Esophagus muscularis mucosa (tissue), 4 donors: Measurements from ENCODE around the gene SUPT4H1. TPM values are rescaled to one million over a fixed set of nuclear protein-coding genes. Genes with fewer than 3 reads are reported as not detected.

Experiments
- DNase-seq: peaks from one replicate; pipeline ENCODE4 v3.0.0-alpha.2; 2017; ENCODE audit errors: extremely low spot score
- H3K27ac ChIP-seq, 4 donors: fragments of 200-600 bp; sonication (generic); replicated peaks in 1 of 4; 1 replicate in 3 of 4; 2 replicates in 1 of 4; pipeline ENCODE4 v1.5.1; 2016 to 2019; ENCODE audit warnings: mild to moderate bottlenecking in 1 of 4
- H3K27me3 ChIP-seq, 4 donors: fragments of 200-600 bp; sonication (generic); one replicate each; pipeline versions ENCODE4 v1.5.1 to v1.6.0; 2016 to 2019
- H3K36me3 ChIP-seq, 4 donors: fragments of 200-600 bp; sonication (generic); one replicate each; pipeline ENCODE4 v1.5.1; 2016 to 2019
- H3K4me1 ChIP-seq, 4 donors: fragments of 200-600 bp; sonication (generic); one replicate each; pipeline ENCODE4 v1.5.1; 2016 to 2019
- H3K4me3 ChIP-seq, 4 donors: fragments of 200-600 bp; sonication (generic); 1 replicate in 2 of 4; 2 replicates in 2 of 4; pipeline ENCODE4 v1.5.1; 2016 to 2019; ENCODE audit warnings: mild to moderate bottlenecking in 4 of 4, moderate library complexity in 1 of 4
- H3K9me3 ChIP-seq, 4 donors: fragments of 200-600 bp; sonication (generic); 1 replicate in 3 of 4; 2 replicates in 1 of 4; pipeline ENCODE4 v1.5.1; 2016 to 2019
- CTCF ChIP-seq, 3 experiments: fragments of 200-600 bp in 2 of 3; fragments of 450-650 bp in 1 of 3; sonication (generic) in 2 of 3; IDR thresholded peaks; one replicate each; pipeline ENCODE4 v1.5.1; 2017 to 2019; ENCODE audit warnings: antibody characterized with exemption in 3 of 3, mild to moderate bottlenecking in 2 of 3, moderate library complexity in 1 of 3
- EP300 ChIP-seq: sonication (generic); formaldehyde crosslinking; IDR thresholded peaks from one replicate; pipeline ENCODE4 v1.6.1; 2017; ENCODE audit warnings: antibody characterized with exemption
- POLR2A ChIP-seq: fragments of 450-650 bp; IDR thresholded peaks from one replicate; pipeline ENCODE4 v1.6.1; 2017; ENCODE audit warnings: antibody characterized with exemption, moderate library complexity, mild to moderate bottlenecking, low read depth
- POLR2AphosphoS5 ChIP-seq, 2 donors: sonication (generic); formaldehyde crosslinking; IDR thresholded peaks; one replicate each; pipeline ENCODE4 v1.6.1; 2017; ENCODE audit warnings: antibody characterized with exemption in 2 of 2
- WGBS: methylation state at CpG from one replicate; pipeline ENCODE4 v1.1.5; 2018; 5-methylcytosine and 5-hydroxymethylcytosine counted together
- intact Hi-C: fragments of 100-400 bp; cut with DNase I; formaldehyde crosslinking; loops from one replicate; pipeline ENCODE4 v1.15.1; 2023
- total RNA-seq, 4 donors: library from RNA; depleted of rRNA; stranded (reverse); fragments of >200 nt; gene quantifications; one replicate each; pipeline versions ENCODE4 v1.1.0 to v1.2.1, GENCODE V29; 2016

Gene SUPT4H1
- total RNA-seq, 4 donors from 2014 or later: 35.3 to 59.6 (median 47.0) TPM

- H3K4me3 ChIP-seq: no peak overlapping the region
- H3K27ac ChIP-seq: no peak overlapping the region
- peaks cover 59 to 77% (median 75%) of the 10 kb centered on the region in 4 donors for H3K36me3 ChIP-seq
- intact Hi-C loops: loop anchor here (10.0 kb wide), 1 partner anchor 333 kb away; no protein-coding TSS in a partner anchor
- H3K4me1 ChIP-seq: peaks cover 8 to 25% (median 18%) of the 10 kb centered on the region in 4 donors
- DNase-seq: no peak
- no peaks in the 10 kb centered on the region for H3K9me3 ChIP-seq
- TF ChIP-seq EP300 (no peak), CTCF (IDR thresholded peaks at IDR 0.05) (no peak), POLR2A (no peak), POLR2AphosphoS5 (IDR thresholded peaks at IDR 0.05) (no peak)
- no peaks in the 10 kb centered on the region for H3K27me3 ChIP-seq
- 100% methylated on average over 1 of the region's 1 CpG for WGBS
Measured at GRCh38 chr17:58348038-58348437, 4.0 kb downstream of the SUPT4H1 start.

- no peak for DNase-seq
- TF ChIP-seq CTCF (IDR thresholded peaks at IDR 0.05) (no peak), POLR2A (no peak), EP300 (no peak), POLR2AphosphoS5 (IDR thresholded peaks at IDR 0.05) (no peak)
- Histone ChIP-seq H3K27ac (no peak overlapping the region), H3K27me3 (no peaks in the 10 kb centered on the region), H3K4me3 (no peak overlapping the region), H3K9me3 (no peaks in the 10 kb centered on the region), H3K4me1 (peaks cover 0 to 9% (median 3%) of the 10 kb centered on the region in 4 donors), H3K36me3 (peaks cover 59 to 75% (median 71%) of the 10 kb centered on the region in 4 donors)
- intact Hi-C loops: loop anchor here (10.0 kb wide), 1 partner anchor 331 kb away; no protein-coding TSS in a partner anchor
- WGBS: 91% methylated on average over 4 of the region's 4 CpGs
Measured at GRCh38 chr17:58345500-58345899, 6.5 kb downstream of the SUPT4H1 start.

- peaks cover 55 to 68% (median 64%) of the 10 kb centered on the region in 4 donors for H3K36me3 ChIP-seq
- no peak overlapping the region for H3K27ac ChIP-seq
- H3K9me3 ChIP-seq: no peaks in the 10 kb centered on the region
- no peak for DNase-seq
- peaks cover 0 to 8% (median 0%) of the 10 kb centered on the region in 4 donors for H3K4me1 ChIP-seq
- intact Hi-C loops: loop anchor here (10.0 kb wide), 1 partner anchor 330 kb away; no protein-coding TSS in a partner anchor
- H3K4me3 ChIP-seq: no peak overlapping the region
- TF ChIP-seq CTCF (IDR thresholded peaks at IDR 0.05) (no peak), POLR2A (no peak), EP300 (no peak), POLR2AphosphoS5 (IDR thresholded peaks at IDR 0.05) (no peak)
- H3K27me3 ChIP-seq: no peaks in the 10 kb centered on the region
- WGBS: 65% methylated on average over 2 of the region's 2 CpGs
Measured at GRCh38 chr17:58344791-58345157, 7.2 kb downstream of the SUPT4H1 start.

GRCh38 chr17:58344047-58344790 lies 7.8 kb downstream of the SUPT4H1 start:
- WGBS: 61% methylated on average over 4 of the region's 9 CpGs
- H3K27me3 ChIP-seq: no peaks in the 10 kb centered on the region
- H3K9me3 ChIP-seq: no peaks in the 10 kb centered on the region
- intact Hi-C loops: loop anchor here (10.0 kb wide), 1 partner anchor 329 kb away; no protein-coding TSS in a partner anchor
- no peak for TF ChIP-seq EP300
- TF ChIP-seq CTCF (IDR thresholded peaks at IDR 0.05): no peak
- TF ChIP-seq POLR2A: no peak
- TF ChIP-seq POLR2AphosphoS5 (IDR thresholded peaks at IDR 0.05): no peak
- peaks cover 0 to 14% (median 1%) of the 10 kb centered on the region in 4 donors for H3K4me1 ChIP-seq
- no peak overlapping the region for H3K27ac ChIP-seq
- peaks cover 49 to 63% (median 58%) of the 10 kb centered on the region in 4 donors for H3K36me3 ChIP-seq
- DNase-seq: no peak
- H3K4me3 ChIP-seq: no peak overlapping the region
